ENCODE data around the gene ZNF155. TPM values are rescaled to one million over a fixed set of nuclear protein-coding genes. Genes with fewer than 3 reads are reported as not detected.

The ZNF155 gene
- total RNA-seq, 2 donors from 2014 or later = 0.99 to 3.4 TPM

DNA sequence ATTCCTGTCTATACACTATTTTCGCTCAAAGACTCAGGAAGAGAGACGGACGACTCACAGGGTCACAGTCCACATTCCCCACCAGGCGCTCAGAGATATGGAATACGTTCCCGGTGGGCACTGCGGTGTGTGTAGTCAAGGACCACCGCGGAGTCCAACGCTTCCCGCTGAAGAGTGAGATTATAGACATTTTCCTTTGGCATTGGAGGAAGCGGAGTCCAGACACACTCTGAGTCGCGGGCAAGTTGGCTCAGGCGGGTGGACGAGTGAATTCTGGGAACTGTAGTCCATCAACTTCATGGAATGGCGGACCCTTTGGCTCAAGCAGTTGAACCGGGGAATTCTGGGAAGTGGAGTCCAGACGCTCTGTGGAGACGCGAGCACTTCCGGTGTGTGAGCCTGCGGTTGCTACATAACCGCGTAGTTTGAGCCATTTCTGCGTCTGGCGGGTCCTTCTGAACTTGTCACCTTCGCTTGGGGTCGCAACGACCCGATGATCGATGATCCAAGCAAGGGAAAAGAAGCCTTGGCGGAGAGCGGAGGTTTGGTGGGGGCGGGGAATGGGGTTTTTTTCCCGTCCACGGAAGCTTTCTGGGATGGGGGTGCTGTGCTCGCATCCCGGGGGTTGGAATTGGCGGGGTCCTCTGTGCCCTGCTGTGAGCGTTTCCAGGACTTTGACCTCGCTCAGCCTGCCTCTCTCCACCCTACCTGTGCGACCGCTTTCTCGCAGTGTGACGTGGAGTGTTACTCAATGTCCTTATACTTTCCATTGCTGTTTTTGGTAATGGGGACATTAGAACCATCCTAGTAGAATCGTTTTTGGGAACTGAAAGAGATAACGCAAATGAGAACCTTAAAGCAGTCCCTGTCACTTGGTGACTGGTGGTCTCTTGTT is 18.8 kb downstream of the ZNF155 start, which contains the start of gene ZNF230:
ZNF230 (plus strand) TSS at position 392 of the 895 bp plus-strand sequence. CDS start 4,122 bp downstream, outside the sequence.
- Histone ChIP-seq H3K27me3 (no peaks in the 10 kb centered on the region), H3K4me3 (peak within 1 kb of the TSS; percentile 77 to 80), H3K36me3 (replicated peaks in 1 of 2; ENCODE audit: insufficient read depth in 1 of 2, low read depth in 2 of 2) (peaks cover 0 to 5% of the 10 kb centered on the region in 2 donors), H3K9me3 (peaks cover 0 to 11% (median 0%) of the 10 kb centered on the region in 3 donors), H3K4me1 (peaks cover 13% of the 10 kb centered on the region), H3K27ac (peak within 1 kb of the TSS; percentile 55 to 79 (median 61))
- DNase-seq (peak; percentile 91 to 97 (median 93)), ATAC-seq (peak; percentile 100)
- TF ChIP-seq POLR2A (IDR thresholded peaks at IDR 0.05) = peak in 2 of 3 donors; percentile 46 to 51
- TF ChIP-seq, protein P1, sequence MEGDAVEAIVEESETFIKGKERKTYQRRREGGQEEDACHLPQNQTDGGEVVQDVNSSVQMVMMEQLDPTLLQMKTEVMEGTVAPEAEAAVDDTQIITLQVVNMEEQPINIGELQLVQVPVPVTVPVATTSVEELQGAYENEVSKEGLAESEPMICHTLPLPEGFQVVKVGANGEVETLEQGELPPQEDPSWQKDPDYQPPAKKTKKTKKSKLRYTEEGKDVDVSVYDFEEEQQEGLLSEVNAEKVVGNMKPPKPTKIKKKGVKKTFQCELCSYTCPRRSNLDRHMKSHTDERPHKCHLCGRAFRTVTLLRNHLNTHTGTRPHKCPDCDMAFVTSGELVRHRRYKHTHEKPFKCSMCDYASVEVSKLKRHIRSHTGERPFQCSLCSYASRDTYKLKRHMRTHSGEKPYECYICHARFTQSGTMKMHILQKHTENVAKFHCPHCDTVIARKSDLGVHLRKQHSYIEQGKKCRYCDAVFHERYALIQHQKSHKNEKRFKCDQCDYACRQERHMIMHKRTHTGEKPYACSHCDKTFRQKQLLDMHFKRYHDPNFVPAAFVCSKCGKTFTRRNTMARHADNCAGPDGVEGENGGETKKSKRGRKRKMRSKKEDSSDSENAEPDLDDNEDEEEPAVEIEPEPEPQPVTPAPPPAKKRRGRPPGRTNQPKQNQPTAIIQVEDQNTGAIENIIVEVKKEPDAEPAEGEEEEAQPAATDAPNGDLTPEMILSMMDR (IDR thresholded peaks at IDR 0.05) = no peak
- 0% methylated on average over 43 to 48 of the region's 48 CpGs for WGBS, 2 donors
- intact Hi-C loops (cut with DNase I) = loop anchor here (10.0 kb wide), 1 partner anchor 112 kb away; the partner anchor contains the start of gene ZNF225

DNA sequence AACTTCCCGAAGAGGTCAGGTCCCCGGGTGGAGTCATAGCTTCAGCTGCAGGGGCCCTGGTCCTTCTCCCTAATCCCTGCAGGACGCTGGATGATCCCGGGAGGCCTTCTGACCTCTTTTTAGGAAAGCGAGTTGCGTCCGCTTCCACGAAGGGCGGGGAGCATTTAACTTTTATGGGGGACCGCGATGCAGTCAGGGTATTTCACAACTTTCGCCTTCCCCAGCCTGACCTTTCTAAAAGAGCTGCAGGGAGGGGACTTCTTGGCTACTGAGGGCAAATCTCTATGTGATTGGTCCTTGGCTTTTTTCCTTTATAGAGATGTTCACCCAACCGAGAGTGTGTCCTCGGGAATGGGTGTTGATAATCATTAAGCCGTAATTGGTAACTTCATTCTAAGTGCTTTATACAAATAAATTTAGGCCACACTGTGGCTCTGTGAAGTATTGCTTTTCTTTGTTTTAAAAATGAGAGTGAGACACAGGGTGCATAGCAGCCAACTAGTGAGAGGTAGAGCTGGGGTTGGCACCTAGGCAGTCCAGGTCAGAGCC is 19.5 kb downstream of the ZNF155 start:
- intact Hi-C loops (cut with DNase I) = loop anchor here (10.0 kb wide), 1 partner anchor 111 kb away; the partner anchor contains the start of gene ZNF225
- peaks cover 0 to 11% (median 0%) of the 10 kb centered on the region in 3 donors for H3K9me3 ChIP-seq
- H3K27ac ChIP-seq = peak overlapping the region in 2 of 4 donors; percentile 61 to 79
- no peaks in the 10 kb centered on the region for H3K27me3 ChIP-seq
- ATAC-seq = peak; percentile 2
- H3K36me3 ChIP-seq (replicated peaks in 1 of 2; ENCODE audit: insufficient read depth in 1 of 2, low read depth in 2 of 2) = peaks cover 0 to 8% of the 10 kb centered on the region in 2 donors
- no peak for DNase-seq
- WGBS, 2 donors = 1 to 2% methylated on average over 13 to 15 of the region's 15 CpGs
- peaks cover 13% of the 10 kb centered on the region for H3K4me1 ChIP-seq
- H3K4me3 ChIP-seq = peak overlapping the region; percentile 77 to 80
- TF ChIP-seq POLR2A (IDR thresholded peaks at IDR 0.05) = no peak
- TF ChIP-seq, protein P1 (IDR thresholded peaks at IDR 0.05) = no peak

DNA sequence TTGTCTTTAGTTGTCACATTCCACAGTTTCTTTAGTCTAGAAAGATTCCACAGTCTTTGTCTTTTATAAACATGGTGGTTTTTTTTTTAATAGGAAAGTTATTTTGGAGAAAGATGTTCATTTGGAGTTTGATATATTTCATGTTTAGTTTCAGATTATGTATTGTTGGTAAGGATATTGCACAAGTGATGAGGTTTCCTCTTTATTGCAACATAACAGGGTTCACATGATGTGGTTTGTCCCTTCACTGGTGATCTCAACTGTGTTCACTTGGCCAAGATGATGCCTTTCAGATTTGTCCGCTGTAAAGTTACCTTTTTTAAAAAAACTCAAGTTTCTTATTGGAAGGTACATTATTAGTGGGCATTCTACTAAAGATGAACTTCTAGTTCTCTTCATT is 22.0 kb downstream of the ZNF155 start:
- TF ChIP-seq POLR2A (IDR thresholded peaks at IDR 0.05) = no peak
- TF ChIP-seq, protein P1 (IDR thresholded peaks at IDR 0.05) = no peak
- ATAC-seq = no peak
- peaks cover 13% of the 10 kb centered on the region for H3K4me1 ChIP-seq
- H3K27ac ChIP-seq = no peak overlapping the region
- 90 to 93% methylated on average over 1 of the region's 1 CpG for WGBS, 2 donors
- no peak overlapping the region for H3K4me3 ChIP-seq
- no peaks in the 10 kb centered on the region for H3K27me3 ChIP-seq
- peaks cover 20% of the 10 kb centered on the region in 2 donors for H3K36me3 ChIP-seq (replicated peaks in 1 of 2; ENCODE audit: insufficient read depth in 1 of 2, low read depth in 2 of 2)
- no peak for DNase-seq
- intact Hi-C loops (cut with DNase I) = loop anchor here (10.0 kb wide), 1 partner anchor 109 kb away; the partner anchor contains the start of gene ZNF225
- H3K9me3 ChIP-seq = peaks cover 0 to 32% (median 0%) of the 10 kb centered on the region in 3 donors

DNA sequence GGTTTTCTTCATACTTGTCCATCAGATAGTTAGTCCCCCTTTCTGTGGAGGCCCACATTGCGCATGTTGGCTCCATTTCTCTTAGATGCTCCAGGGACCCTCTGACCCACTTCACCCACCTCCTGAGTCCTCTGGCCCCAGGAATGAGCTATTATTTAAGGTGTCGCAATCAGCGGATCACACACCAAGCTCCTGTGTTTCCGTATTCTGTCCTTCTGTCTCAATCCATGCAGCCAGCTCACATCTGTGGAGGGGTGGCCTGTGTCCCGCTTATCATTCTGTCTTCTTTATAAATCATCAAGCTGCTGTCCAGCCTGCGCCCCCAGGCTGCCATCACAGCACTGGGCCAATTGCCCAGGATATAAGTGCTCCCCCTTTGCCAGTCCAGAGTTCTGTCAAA is 23.5 kb downstream of the ZNF155 start:
- no peak overlapping the region for H3K27ac ChIP-seq
- no peaks in the 10 kb centered on the region for H3K27me3 ChIP-seq
- DNase-seq = no peak
- H3K4me3 ChIP-seq = no peak overlapping the region
- peaks cover 21% of the 10 kb centered on the region in 2 donors for H3K36me3 ChIP-seq (replicated peaks in 1 of 2; ENCODE audit: insufficient read depth in 1 of 2, low read depth in 2 of 2)
- TF ChIP-seq POLR2A (IDR thresholded peaks at IDR 0.05) = no peak
- TF ChIP-seq, protein P1 (IDR thresholded peaks at IDR 0.05) = no peak
- H3K9me3 ChIP-seq = peaks cover 0 to 40% (median 0%) of the 10 kb centered on the region in 3 donors
- peaks cover 7% of the 10 kb centered on the region for H3K4me1 ChIP-seq
- intact Hi-C loops (cut with DNase I) = loop anchor here (10.0 kb wide), 1 partner anchor 107 kb away; the partner anchor contains the start of gene ZNF225
- 94 to 98% methylated on average over 6 of the region's 6 CpGs for whole genome bisulfite sequencing, 2 donors
- ATAC-seq = no peak
